HG03039 (cell line): ENCODE measurements around the gene SCT.

ENCODE experiments used
- ATAC-seq: cut with Tn5 transposase; IDR thresholded peaks from one replicate; pipeline ENCODE4 v1.9.1; 2021; ENCODE audit warnings: mild to moderate bottlenecking, moderate library complexity; ENCODE audit not compliant: unreplicated experiment

Gene SCT

GRCh38 chr11:589798-590197 lies 37.2 kb downstream of the SCT start:
- no peak for ATAC-seq

DNA sequence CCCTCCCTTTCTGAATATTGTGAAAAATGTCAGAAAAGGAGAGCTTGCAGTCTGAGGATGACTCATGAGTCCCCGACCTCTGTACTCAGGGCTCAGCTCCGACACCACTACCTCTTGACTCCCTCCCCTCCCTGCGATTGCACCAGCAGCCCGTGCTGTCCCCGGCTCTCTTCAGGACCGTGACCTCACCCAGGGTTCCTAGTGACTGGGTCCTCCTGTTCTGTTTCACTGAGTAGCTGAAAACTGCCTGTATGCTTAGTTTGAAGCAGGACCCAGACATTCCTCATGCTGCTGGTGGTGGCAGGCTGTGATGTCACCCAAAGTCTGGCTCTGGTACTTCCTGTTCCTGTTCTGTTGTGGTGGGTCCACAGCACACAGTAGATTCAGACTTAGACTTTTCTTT lies 39.0 kb downstream of the SCT start:
- ATAC-seq, result no peak

DNA sequence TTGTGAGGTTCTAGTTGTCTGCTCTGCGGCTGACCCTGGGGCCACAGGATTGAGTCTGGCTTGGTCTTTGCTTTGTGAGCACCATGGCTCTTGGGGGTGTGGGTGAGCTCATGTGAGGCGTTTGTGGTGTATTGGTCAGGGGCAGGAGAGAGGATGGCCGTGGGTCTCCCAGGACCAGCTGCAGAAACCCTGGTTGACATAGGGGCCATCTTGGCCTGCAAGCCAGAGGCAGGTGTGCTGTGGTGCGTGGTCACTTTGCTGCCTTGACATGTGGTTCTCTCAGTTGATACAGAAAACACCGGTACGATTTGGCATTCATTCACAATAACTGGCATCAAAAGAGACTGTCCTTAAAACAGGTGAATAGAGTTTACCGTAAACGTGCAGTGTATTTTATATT lies 39.4 kb downstream of the SCT start:
- no peak for ATAC-seq

DNA sequence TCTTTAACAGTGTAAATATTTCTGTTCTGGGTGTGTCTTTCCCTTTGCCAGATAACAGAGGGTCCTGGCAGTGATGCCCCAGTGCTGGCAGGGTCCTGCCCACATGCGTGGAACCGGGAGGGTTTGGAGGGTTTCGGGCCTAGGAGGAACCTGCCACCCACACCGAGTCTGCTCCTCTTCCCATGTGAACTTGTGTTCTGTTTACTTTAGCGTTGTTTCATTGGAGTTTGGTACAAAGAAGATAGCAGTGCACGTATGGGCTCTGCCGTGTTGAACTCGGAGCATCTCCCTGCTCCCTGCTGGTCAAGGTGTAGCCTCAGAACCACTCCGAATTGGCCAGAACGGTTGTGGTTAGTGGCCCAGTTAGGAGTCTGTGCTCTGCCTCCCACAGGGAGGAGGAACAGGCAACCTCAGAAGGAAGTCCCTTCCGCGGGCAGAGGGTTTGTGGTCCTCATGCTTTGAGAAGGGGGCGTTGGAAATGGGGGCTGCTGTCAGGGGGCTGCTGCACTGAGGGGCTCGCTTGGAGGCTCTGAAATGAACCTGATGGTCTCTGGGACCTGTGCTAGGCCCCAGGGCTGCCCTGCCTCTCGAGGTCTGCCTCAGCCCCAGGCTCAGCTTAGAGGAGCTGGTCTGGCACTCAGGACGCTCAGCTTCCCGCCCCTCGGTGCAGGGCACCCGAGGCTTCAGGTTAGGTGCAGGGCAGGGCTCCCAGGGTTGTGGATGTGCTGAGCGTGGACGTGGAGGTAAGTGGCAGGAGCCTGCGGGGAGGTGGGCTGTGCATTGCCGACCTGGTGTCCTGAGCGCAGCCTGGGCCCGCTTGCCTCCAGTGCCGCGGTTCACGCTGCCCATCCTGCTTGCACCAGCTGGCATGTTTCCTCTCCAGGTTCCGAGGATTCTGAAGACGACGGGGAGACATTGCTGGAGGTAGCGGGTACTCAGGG lies 40.3 kb downstream of the SCT start:
- ATAC-seq, result no peak

DNA sequence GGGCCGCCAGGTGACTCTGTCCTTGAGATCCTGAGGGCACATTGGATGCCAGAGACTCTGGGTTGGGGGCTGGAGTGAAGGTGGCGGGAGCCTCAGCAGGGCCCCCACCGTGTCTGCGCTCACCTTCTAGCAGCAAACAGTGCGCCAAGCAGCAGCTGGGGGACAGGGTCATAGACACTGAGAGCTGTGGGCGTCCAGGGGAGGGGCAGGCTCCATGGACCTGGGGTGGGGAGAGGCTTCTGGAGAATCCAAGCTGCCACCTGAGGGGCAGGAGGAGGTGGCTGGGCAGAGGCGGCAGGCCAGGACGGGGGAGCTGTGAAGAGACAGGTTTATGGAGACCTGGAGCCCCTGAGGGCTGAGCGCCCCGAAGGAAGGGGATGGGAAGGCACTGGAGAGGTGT lies 42.7 kb downstream of the SCT start:
- no peak for ATAC-seq

DNA sequence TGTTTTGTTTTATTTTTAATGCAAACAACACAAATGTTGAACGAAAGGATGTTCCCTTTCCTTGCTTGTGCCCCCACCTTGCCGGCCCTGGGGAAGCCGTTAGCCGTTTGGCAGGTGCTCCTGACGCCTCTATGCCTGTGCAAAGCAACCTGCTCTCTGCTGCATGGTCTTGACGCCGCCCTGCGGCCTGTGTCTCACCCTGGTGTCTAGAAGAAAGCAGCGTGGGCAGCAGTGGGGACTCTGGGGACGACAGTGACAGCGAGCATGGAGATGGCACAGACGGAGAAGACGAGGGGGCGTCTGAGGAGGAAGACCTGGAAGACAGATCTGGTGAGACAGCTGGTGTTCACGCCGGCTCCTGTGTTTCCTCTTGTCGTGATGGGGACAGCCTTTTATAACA lies 45.2 kb downstream of the SCT start:
- ATAC-seq, result no peak

DNA sequence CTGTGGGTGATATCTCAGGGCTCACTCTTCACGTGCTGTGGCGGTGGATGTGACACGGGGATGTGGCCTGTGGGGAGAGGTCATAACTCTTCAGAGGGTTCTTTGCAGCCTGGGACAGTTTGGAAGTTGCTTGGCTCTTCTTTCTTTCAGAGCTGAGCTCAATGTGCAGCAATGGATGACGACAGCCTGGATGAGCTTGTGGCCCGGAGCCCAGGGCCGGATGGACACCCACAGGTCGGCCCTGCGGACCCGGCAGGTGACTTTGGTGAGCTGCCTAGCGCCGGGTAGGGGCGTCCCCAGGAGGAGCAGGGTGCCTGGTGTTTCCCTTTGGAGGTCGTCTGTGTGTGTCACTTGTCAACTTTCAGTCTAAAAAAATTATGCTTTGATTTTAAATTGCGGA lies 45.6 kb downstream of the SCT start:
- ATAC-seq, result no peak

GRCh38 chr11:579830-580601 lies 47.0 kb downstream of the SCT start:
- ATAC-seq, result no peak

- ATAC-seq, result no peak
Observed at GRCh38 chr11:578276-579035, 48.5 kb downstream of the SCT start.

DNA sequence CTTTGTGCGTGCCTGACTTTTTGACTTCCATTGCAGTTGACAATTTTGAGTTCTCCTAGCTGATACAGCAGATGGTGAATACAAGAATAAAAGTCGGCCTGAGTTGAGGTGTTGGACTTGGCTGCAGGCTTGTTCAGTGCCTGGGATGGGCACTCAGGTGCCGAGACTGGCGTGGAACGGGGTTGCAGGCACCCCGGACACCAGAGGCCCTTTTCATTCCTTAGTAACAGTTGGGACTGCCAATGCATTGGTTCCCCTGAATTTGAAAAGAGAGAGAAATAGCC lies 49.4 kb downstream of the SCT start:
- no peak for ATAC-seq

- no peak for ATAC-seq
Observed at GRCh38 chr11:576811-577610, 50.0 kb downstream of the SCT start.
